Measurements from ENCODE around the gene SRGAP1.
"Not testable (repeated sequence)": the region's sequence is repeated elsewhere in the genome, so short reads cannot be mapped to it uniquely, and the experiment has no call there.

SRGAP1 gene

DNA sequence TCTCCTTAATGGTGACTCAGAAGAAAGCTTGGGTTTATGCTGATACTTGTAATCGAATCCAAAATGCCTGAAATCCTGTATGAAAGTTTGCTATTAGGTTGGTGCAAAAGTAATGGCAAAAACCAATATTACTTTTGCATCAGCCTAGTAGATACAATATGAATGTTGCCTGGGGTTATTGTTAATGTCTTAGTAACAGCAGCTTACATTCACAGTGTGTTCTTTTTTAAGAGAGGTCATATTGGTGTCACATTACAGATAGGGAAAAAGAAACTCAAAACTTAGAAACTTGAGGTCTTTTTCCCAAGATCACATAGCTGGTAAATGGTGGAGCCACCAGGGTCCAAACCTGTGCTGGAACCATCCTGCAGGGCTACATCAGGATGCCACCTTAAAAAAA, 25.2 kb downstream of the SRGAP1 start:
- no peak for DNase-seq (ENCODE audit: low spot score)

DNA sequence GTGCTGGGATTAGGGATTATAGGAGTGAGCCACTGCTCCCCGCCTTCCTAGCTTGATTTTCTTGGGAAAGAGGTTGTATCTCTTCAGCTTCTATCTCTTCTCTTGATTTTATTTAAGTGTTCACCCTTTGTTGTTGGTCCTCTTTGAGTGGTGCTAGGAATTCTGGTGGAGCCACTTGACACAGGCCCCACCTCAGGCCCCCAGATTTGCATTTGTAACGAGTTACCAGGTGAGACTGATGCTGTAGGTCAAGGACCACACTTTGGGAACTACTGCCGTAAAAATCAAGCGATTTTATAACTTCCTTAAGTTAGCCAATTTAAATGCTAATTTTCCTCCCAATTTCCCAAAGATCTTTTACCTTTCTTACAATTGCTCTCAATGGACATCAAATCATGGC, 26.3 kb downstream of the SRGAP1 start:
- DNase-seq (ENCODE audit: low spot score), result no peak

DNA sequence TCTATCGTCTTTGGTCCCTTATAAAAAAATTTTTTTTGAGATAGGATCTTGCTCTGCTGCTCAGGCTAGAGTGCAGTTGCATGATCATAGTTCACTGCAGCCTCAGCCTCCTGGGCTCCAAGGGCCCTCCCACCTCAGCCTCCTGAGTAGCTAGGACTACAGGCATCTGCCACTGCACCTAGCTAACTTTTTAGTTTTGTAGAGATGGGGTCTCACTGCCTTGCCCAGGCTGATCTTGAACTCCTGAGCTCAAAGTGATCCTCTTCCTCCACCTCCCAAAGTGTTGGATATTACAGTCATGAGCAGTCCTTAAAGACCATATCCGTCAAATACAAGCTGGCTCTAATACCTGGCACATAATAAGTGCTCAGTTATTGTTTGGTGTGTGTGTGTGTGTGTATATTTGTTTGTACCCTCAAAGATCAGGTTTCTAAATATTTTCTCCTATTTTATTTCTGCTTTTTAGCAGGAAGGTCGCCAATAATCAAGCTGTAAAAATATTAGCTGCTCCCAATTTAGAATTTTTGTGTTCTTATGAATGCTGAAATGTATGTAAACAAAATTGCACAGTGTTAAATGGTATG, 30.5 kb downstream of the SRGAP1 start:
- no peak for DNase-seq (ENCODE audit: low spot score)

DNA sequence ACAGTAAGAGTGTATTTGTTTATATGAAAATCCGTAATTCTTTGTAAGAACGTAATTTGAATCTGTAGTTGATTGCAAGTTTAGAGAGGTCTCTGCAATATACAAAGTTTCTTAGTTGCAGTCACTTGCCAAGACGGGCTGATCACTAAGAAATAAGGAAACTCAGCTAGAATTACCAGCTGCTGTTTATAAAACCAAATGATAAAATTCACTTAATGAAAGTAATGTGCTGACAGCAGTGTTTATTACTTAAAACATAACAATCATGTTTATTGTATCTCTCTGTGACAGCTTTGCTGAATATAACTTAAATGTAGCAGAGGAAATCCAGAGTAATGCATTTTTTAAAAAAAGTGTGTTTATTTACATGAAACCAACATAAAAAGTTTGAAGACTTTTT, 31.2 kb downstream of the SRGAP1 start:
- DNase-seq (ENCODE audit: low spot score), result no peak

DNA sequence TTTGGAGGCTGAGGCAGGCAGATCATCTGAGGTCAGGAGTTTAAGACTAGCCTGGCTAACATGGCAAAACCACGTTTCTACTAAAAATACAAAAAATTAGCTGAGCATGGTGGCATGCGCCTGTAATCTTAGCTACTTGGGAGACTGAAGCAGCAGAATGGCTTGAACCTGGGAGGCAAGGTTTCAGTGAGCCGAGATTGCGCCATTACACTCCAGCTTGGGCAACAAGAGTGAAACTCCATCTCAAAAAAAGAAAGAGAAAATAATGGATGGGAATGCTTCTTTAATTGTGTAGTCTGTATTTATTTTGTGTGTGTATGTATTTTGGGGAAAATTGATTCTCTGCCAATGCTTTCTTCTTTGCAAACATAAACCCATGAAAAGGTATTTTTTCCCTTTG, 32.5 kb downstream of the SRGAP1 start:
- no peak for DNase-seq (ENCODE audit: low spot score)

DNA sequence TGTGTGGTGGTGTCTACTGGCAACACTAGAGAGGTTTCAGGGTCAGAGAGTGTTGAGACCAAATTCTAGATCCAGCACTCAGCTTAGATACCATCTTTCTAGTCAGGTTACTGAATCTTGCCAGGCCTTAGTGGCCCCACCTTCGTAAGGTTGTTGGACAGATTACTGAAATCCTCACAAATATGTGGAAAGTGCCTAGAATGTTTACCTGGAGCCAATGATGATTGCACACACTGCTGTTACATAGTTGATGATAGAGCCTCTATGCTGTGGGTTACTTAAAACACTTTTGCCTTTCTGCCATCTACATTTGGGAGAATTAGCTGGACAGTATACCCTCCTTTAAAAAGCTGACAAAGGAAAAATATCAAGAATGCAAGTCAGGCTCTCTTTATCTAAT, 33.2 kb downstream of the SRGAP1 start:
- no peak for DNase-seq (ENCODE audit: low spot score)

DNA sequence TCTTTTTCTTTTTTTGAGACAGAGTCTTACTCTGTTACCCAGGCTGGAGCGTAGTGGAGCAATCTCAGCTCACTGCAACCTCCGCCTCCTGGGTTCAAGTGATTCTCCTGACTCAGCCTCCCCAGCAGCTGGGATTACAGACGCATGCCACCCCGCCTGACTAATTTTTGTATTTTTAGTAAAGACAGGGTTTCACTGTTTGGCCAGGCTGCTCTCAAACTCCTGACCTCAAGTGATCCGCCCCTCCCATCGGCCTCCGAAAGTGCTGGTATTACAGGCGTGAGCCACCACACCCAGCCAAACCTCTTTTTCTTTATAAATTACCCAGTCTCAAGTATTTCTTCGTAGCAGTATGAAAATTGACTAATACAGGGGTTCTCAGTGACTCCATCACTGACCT, 35.7 kb downstream of the SRGAP1 start:
- not testable (repeated sequence) for DNase-seq (ENCODE audit: low spot score)

DNA sequence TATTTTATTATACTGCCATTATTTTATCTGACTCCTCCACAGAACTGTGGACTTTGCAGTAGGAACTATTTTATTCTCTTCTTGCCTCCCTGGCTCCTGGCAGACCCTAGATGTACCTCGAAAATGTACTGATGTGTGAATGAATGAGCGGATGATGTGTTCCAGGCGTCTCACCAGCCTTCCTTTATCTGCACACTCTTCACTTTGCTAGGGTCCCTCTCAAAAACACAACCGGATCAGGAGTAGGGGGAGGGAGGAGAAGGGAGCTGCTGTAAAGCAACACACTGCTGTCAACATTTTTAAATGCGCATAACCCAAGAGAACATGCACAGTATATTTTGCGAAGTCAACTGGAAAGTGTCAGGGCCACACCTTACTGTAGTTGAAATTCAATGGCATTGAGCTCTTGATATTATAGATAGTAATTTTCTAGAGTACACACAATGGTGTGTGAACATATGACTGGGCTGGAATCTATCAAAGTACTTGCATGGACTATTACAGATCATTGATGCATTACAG, 36.3 kb downstream of the SRGAP1 start:
- no peak for DNase-seq (ENCODE audit: low spot score)

DNA sequence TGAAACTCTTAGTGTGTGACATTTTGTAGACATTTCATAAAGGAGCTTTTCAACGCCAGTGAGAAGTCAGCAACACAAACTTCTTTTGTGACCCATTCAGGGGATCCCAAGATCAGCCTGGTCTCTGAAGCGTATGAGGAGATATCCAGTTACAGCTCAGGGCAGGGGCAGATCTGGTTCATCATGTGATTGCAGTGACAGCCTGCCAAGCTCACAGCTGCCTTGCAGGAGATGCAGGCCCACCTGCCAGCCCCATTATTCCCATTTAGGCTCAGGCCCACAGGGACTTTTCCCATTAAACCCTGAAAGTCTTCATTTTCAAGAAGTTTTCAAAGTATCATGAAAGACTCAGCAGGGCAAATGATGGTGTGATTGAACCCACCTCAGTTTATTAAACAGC, 38.3 kb downstream of the SRGAP1 start:
- DNase-seq (ENCODE audit: low spot score), result no peak

DNA sequence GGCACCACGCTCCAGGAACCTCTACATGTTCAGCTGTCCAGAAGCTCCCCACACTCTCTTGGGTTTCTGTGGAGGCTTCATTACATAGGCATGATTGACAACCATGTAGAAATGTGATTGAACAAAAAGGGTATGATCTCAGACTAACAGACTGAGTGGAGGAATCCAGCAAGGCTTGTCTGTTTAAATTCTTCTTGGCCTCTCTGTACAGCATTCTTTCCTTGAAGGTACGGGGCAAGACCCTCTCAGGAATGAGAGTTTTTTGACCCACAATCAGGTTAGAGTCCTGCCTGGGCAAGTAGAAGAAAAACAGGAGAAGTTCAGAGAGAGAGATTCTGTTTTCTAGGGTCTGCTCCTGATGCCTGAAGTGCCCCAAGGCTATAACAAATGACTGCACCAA, 40.9 kb downstream of the SRGAP1 start:
- no peak for DNase-seq (ENCODE audit: low spot score)

DNA sequence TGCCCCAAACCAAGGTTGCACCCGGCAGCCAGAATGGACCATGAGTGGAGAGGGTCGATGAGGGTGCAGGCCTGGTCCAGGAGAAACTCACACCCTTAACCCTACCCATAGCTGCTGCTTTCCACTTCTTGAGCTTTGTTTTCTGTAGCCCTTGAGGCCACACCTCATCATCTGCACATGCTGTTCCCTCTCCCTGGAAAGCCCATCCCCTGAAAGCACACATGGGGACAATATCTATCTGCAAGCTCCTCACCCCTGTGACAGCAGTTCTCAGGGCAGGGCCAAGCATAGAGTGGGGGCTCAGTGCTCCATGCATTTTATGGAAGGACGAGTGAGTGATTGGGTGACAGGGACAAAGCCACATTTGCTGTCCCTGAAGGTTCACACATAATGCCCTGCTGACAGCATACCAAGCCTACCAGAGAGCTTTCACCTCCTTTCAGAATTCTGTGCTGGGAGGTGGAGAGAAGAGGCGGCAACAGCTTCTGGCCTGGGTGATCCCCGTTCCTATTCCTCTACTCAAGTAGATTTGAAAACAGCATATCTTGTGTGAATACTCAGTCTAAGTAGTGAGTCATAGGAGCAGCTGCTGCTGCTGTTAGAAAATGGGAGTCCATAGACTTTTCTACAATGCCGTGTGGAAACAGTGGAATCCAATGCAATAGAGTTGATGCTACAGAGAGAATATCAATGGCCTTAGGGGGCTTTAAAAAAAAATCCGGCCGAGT, 44.6 kb downstream of the SRGAP1 start:
- no peak for DNase-seq (ENCODE audit: low spot score)

DNA sequence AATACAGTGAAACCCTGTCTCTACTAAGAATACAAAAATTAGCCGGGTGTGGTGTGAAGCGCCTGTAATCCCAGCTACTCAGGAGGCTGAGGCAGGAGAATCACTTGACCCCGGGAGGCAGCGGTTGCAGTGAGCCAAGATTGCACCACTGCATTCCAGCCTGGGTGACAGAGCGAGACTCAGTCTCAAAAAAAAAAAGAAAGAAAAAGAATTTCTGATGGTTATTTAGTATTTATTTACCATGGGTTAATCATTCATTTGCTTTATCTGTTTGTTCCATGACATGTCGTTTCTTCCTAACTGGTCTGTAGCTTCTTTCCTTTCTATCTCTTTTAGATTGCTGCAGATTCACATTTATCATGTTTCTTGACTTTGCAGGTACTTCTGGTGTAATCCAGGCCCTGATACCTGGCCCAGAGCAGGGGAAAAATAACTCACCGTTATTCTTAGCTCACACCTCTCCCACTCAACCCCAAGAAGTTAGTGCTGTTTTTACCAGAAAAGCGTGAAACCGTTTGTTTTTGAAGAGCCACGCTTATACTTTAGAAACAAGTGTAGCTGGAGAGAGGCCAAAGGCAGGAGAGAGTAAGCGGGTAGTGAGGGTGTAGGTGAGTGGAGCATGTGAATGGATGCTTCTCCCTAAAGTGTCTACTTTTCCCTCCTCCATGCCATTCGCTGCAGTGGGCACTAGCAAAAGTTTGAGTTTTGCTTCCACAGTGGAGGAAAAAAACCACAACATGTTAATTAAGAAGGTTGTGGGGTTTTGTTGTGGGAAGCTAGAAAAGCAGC, 45.4 kb downstream of the SRGAP1 start:
- DNase-seq (ENCODE audit: low spot score), result no peak

DNA sequence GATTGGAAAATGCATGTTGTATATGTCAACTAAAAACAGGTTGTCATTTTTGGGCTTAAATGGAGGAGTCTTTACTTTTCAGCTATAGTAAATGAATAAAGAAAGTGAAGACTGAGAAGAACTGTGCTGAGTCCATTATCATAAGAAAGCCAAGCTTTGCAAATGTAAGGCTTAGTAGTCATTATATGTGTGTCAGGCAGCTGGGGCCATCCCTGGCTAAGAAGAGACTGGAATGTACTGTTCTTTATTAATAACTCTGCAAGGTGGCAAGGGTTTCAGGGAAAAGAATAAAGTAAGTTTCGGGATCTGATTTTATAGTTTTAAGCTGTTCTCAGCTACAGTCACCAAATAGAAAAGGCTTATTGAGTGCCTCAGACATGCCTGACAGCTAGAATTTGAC, 48.7 kb downstream of the SRGAP1 start:
- DNase-seq (ENCODE audit: low spot score), result no peak

DNA sequence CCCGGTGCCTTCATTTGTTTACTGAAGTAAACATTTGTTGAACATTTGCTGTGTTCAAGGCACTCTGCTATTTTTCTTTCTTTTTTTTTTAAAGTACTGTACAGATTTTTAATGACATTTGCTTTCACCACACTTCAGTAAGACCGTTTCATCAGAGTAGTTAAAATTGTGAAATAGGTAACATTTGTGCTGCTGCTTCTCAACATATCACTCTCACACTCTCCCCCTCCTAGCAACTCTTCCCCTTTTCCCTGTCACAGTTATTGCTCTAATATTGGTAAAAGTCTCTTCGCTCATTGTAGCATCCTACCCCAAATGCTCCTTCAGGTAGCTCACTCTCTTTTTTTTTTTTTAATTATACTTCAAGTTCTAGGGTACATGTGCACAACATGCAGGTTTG, 49.6 kb downstream of the SRGAP1 start:
- DNase-seq (ENCODE audit: low spot score), result no peak

DNA sequence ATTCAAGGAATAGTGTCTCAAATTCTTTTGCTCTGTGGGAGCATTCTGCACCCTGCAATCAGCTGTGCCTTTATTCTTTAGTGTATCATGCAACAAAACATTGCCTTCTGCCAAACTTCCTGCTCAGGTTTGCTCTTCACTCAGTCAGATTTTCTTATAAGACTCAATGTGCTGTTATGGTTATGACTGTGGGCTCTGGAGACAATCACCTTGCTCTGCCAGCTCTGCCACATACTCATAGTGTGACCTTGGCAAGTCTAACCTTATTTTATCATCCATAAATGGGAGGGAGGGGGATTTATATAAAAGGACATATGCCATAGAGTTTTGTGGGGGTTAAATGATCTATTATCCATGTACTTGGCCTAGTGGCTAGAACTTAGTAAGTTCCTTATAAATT, 51.3 kb downstream of the SRGAP1 start:
- no peak for DNase-seq (ENCODE audit: low spot score)

DNA sequence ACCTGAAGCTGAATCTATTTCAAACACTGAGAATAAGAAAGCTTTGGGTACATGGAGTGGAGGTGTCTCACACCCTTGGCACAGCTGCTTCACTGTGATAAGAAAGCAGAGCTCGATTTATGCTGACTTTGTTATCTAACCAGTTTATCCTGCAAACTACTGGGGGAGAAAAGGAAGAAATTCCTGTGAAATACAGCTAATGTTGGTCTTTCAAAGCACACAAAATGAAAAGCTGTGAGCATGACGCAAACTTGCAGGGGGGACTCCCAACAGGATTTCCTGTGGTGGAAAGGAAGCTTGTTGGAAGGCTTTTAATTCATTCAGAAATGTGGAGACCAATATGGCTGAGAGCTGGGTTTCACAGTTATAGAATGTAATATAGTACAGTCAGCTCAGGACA, 53.4 kb downstream of the SRGAP1 start:
- DNase-seq (ENCODE audit: low spot score), result no peak

DNA sequence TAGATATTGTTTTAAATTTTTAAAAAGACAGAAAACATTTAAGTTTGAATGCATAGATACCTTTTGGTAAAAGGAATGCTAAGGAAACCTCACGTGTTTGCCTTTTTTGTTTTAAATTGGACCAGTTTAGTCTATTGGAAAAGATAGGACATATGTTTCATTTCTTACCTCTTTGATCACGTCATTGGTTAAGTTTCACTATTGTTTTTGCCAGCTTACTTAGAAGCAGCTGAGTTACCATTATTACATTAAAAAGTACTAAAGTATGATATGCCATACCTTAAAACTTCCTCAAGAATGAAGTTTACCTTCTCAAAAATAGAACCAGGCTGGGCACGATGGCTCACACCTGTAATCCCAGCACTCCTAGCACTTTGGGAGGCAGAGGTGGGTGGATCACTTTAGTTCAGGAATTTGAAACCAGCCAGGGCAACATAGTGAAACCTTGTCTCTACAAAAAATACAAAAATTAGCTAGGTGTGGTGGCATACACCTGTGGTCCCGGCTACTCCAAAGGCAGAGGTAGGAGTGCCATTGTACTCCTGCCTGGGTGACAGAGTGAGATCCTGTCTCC, 54.4 kb downstream of the SRGAP1 start:
- DNase-seq (ENCODE audit: low spot score), result no peak

DNA sequence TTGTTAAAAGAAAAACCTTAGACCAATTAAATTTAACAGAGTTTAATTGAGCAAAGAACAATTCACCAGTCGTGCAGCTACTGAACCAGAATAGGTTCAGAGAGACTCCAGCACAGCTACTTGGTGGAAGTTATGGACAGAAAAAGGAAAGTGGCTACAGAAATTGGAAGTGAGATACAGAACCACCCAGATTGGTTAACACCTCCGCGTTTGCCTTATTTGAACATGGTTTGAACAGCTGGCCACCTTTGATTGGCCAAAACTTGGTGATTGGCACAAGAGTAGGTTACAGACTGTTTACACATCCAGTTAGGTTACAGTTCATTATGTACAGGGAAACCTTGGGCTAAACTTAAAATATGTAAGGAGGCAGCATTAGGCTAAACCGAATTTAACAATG, 54.9 kb downstream of the SRGAP1 start:
- DNase-seq (ENCODE audit: low spot score), result no peak

DNA sequence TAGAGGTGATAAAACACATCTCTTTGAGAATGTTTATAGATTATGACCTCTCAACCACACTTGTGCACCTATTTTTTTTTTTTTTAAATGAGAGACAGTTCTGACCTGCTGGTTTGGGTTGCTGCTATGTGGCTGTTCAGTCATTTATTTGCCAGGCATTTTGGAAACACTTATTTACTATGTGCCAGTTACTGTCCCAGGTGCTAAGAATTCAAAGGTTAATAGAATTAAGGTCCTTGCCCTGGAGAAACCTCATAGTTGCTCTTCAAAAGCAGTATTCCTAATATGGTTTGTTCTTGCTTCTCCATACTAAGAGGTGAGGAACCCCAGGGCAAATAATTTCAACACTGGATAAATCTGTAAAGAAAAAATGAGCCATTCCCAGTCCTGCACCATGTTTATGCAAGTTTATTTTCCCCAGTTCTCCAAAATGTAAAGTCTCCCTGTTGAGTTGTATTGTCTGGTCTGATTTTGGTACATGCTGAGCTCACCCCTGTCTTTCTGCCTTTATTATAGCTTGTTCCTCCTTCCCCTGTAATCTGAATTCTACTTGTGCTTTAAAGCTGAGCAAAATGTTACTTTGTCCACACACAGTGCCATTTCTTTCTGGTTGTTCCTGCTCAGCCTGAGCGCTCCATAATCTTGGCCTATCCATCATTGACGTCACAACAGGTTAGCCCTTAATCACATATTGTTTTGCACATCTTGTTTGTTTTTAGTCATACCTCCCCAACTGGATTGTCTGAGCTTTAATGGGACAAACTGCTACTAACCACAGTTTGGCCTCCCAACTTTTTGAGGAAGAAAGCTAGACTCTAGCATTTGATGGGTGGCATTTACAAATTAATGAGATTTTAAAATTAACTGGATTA, 56.7 kb downstream of the SRGAP1 start:
- no peak for DNase-seq (ENCODE audit: low spot score)

DNA sequence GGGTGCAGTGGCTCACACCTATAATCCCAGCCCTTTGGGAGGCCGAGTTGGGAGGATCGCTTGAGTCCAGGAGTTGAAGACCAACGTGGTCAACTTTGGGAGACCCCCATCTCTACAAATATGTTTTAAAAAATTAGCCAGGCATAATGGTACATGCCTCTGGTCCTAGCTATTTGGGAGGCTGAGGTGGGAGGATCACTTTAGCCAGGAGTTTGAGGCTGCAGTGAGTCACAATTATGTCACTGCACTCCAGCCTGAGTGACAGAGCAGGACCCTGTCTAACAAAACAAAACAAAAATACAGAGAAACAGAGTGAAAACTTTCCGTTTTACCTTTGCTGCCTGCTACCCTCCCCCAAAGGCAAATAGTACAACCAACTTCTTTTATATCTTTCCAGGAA, 60.2 kb downstream of the SRGAP1 start:
- no peak for DNase-seq (ENCODE audit: low spot score)

DNA sequence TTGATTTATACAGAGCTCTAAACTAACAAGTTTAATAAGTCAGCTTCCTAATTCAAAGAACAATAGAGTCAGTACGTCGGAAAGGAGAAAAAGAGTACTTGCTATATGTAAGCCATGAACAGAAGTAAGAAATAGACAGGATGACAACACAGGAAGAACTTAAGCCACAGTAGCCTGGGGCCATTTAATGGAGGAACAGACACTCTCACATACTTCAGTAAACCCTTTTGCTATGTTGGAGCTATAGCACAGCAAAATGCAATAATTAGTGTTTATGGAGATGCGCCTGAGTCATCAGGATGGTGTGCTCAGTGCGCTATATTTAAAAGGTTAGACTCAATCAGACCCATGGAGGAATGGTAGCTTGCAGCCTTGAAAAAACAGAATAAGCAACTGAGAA, 61.0 kb downstream of the SRGAP1 start:
- DNase-seq (ENCODE audit: low spot score), result no peak

DNA sequence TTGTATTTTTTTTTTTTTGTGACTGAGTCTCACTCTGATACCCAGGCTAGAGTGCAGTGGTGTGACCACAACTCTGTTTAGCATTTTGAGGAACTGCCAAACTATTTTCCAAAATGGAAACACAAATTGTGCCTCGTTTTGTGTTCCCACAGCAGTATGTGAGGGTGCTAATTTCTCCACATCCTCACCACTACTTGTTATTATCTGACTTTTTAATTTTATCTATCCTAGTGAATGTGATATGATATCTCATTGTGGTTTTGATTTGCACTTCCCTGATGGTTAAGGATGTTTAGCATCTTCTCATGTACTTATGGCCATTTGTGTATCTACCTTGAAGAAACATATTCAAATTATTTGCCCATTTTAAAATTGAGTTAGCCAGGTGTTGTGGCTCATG, 62.4 kb downstream of the SRGAP1 start:
- no peak for DNase-seq (ENCODE audit: low spot score)

Data from HuH-7.5 (cell line).